Measurements from ENCODE around the gene COG4.
A peak's percentile ranks its signal among the peaks of the same experiment; 100 is the strongest.

COG4 gene

GRCh38 chr16:70480127-70481105, 42.9 kb downstream of the COG4 start:
- no peaks in the 10 kb centered on the region for H3K27me3 ChIP-seq
- H3K27ac ChIP-seq = no peak overlapping the region
- no peak for TF ChIP-seq Cebpa-rat (IDR thresholded peaks at IDR 0.05)
- peaks cover 0 to 51% (median 0%) of the 10 kb centered on the region in 11 experiments; a peak in 5 of 22 replicates for H4K20me1 ChIP-seq
- H3K9ac ChIP-seq = 0 out of 22 replicates have a peak overlapping the region, but pooled peaks of 1 of the 11 experiments have one; percentile 18
- no peak overlapping the region for H3K4me2 ChIP-seq
- no peaks in the 10 kb centered on the region for H3K9me3 ChIP-seq (replicated peaks in 1 of 11)
- peaks cover 18 to 38% (median 23%) of the 10 kb centered on the region in 10 experiments for H3K4me1 ChIP-seq
- peaks cover 41 to 73% (median 52%) of the 10 kb centered on the region in 11 experiments for H3K36me3 ChIP-seq
- no peak overlapping the region for H3K4me3 ChIP-seq

- peak overlapping the region in 2 of 11 experiments; percentile 20 to 44; a peak in 2 of 22 replicates for H3K9ac ChIP-seq
- H3K4me3 ChIP-seq = no peak overlapping the region
- TF ChIP-seq Cebpa-rat (IDR thresholded peaks at IDR 0.05) = no peak
- no peaks in the 10 kb centered on the region for H3K9me3 ChIP-seq (replicated peaks in 1 of 11)
- peak overlapping the region in 5 of 11 experiments; percentile 31 to 52 (median 43); a peak in 10 of 22 replicates for H3K4me2 ChIP-seq
- H3K36me3 ChIP-seq = peaks cover 41 to 77% (median 49%) of the 10 kb centered on the region in 11 experiments
- no peak overlapping the region for H3K27ac ChIP-seq
- H3K4me1 ChIP-seq = peaks cover 15 to 34% (median 21%) of the 10 kb centered on the region in 10 experiments
- H3K27me3 ChIP-seq = no peaks in the 10 kb centered on the region
- peaks cover 0 to 64% (median 0%) of the 10 kb centered on the region in 11 experiments; a peak in 5 of 22 replicates for H4K20me1 ChIP-seq
Measured at GRCh38 chr16:70478912-70479341, 44.4 kb downstream of the COG4 start.

- Histone ChIP-seq H3K4me1 (peaks cover 13 to 32% (median 21%) of the 10 kb centered on the region in 10 experiments), H3K4me2 (peak overlapping the region in 5 of 11 experiments; percentile 31 to 52 (median 43); a peak in 6 of 22 replicates)
Measured at GRCh38 chr16:70478169-70478568, 45.2 kb downstream of the COG4 start.

GRCh38 chr16:70476272-70477020, 46.9 kb downstream of the COG4 start:
- Histone ChIP-seq H4K20me1 (peaks cover 0 to 72% (median 0%) of the 10 kb centered on the region in 11 experiments; a peak in 7 of 22 replicates), H3K4me2 (peak overlapping the region in 5 of 11 experiments; percentile 2 to 87 (median 45); a peak in 9 of 22 replicates), H3K4me3 (no peak overlapping the region), H3K9ac (peak overlapping the region in 3 of 11 experiments; percentile 21 to 57 (median 28); a peak in 4 of 22 replicates), H3K27me3 (peaks cover 0 to 11% (median 0%) of the 10 kb centered on the region in 11 experiments; a peak in 2 of 22 replicates), H3K36me3 (peaks cover 26 to 58% (median 38%) of the 10 kb centered on the region in 11 experiments), H3K9me3 (replicated peaks in 1 of 11) (no peaks in the 10 kb centered on the region), H3K27ac (0 out of 22 replicates have a peak overlapping the region, but pooled peaks of 1 of the 11 experiments have one; percentile 8), H3K4me1 (peaks cover 24 to 49% (median 27%) of the 10 kb centered on the region in 10 experiments)
- no peak for TF ChIP-seq Cebpa-rat (IDR thresholded peaks at IDR 0.05)

More at GRCh38 chr16:70478169-70478568, 45.2 kb downstream of the COG4 start:
- Histone ChIP-seq H3K9me3 (replicated peaks in 1 of 11) (no peaks in the 10 kb centered on the region), H3K27me3 (peaks cover 0 to under 1% (median 0%) of the 10 kb centered on the region in 11 experiments; a peak in 1 of 22 replicates), H3K4me3 (no peak overlapping the region), H3K9ac (peak overlapping the region in 1 of 11 experiments; percentile 44; a peak in 1 of 22 replicates), H3K36me3 (peaks cover 35 to 71% (median 49%) of the 10 kb centered on the region in 11 experiments), H3K27ac (no peak overlapping the region), H4K20me1 (peaks cover 0 to 69% (median 0%) of the 10 kb centered on the region in 11 experiments; a peak in 6 of 22 replicates)
- no peak for TF ChIP-seq Cebpa-rat (IDR thresholded peaks at IDR 0.05)

- peaks cover 14 to 47% (median 26%) of the 10 kb centered on the region in 11 experiments for H3K36me3 ChIP-seq
- H3K27me3 ChIP-seq = peaks cover 0 to 11% (median 0%) of the 10 kb centered on the region in 11 experiments; a peak in 2 of 22 replicates
- H3K9me3 ChIP-seq (replicated peaks in 1 of 11) = no peaks in the 10 kb centered on the region
- no peak overlapping the region for H3K4me2 ChIP-seq
- peaks cover 0 to 71% (median 0%) of the 10 kb centered on the region in 11 experiments; a peak in 7 of 22 replicates for H4K20me1 ChIP-seq
- H3K27ac ChIP-seq = no peak overlapping the region
- no peak overlapping the region for H3K4me3 ChIP-seq
- no peak for TF ChIP-seq Cebpa-rat (IDR thresholded peaks at IDR 0.05)
- H3K4me1 ChIP-seq = peaks cover 24 to 53% (median 27%) of the 10 kb centered on the region in 10 experiments
- H3K9ac ChIP-seq = no peak overlapping the region
Measured at GRCh38 chr16:70475054-70475871, 48.1 kb downstream of the COG4 start.

- H3K9ac ChIP-seq = no peak overlapping the region
- H3K9me3 ChIP-seq (replicated peaks in 1 of 11) = no peaks in the 10 kb centered on the region
- H3K4me1 ChIP-seq = peaks cover 24 to 53% (median 27%) of the 10 kb centered on the region in 10 experiments
- no peak for TF ChIP-seq Cebpa-rat (IDR thresholded peaks at IDR 0.05)
- no peak overlapping the region for H3K4me2 ChIP-seq
- H4K20me1 ChIP-seq = peaks cover 0 to 67% (median 0%) of the 10 kb centered on the region in 11 experiments; a peak in 7 of 22 replicates
- H3K4me3 ChIP-seq = no peak overlapping the region
- peaks cover 0 to 11% (median 0%) of the 10 kb centered on the region in 11 experiments; a peak in 2 of 22 replicates for H3K27me3 ChIP-seq
- H3K36me3 ChIP-seq = peaks cover 6 to 39% (median 18%) of the 10 kb centered on the region in 11 experiments
- H3K27ac ChIP-seq = no peak overlapping the region
Measured at GRCh38 chr16:70474320-70475053, 48.9 kb downstream of the COG4 start.

Data from BLaER1 treated with 17β-estradiol and CSF1 and Interleukin-3, amounts not matched to agents 10 nM and 100 nM (cell line).